ENCODE data around the gene TJP2. TPM values are rescaled to one million over a fixed set of nuclear protein-coding genes. Genes with fewer than 3 reads are reported as not detected.

The TJP2 gene
- total RNA-seq, 3 donors from 2014 or later: 81.1 to 172 (median 124) TPM

GRCh38 chr9:69206047-69206446, 32.0 kb downstream of the TJP2 start:
- Histone ChIP-seq H3K4me3 (no peak overlapping the region), H3K36me3 (ENCODE audit: low read depth) (no peaks in the 10 kb centered on the region), H3K9me3 (no peaks in the 10 kb centered on the region), H3K4me1 (ENCODE audit: low read depth) (no peaks in the 10 kb centered on the region)
- TF ChIP-seq CTCF (IDR thresholded peaks at IDR 0.05): no peak
- ATAC-seq (no peak), DNase-seq (no peak)
- intact Hi-C loops (cut with DNase I, micrococcal nuclease): no loop called here

- DNase-seq (no peak), ATAC-seq (peak; percentile 10)
- intact Hi-C loops (cut with DNase I, micrococcal nuclease): no loop called here
- no peaks in the 10 kb centered on the region for H3K4me1 ChIP-seq (ENCODE audit: low read depth)
- no peak for TF ChIP-seq CTCF (IDR thresholded peaks at IDR 0.05)
- no peak overlapping the region for H3K4me3 ChIP-seq
- H3K9me3 ChIP-seq: no peaks in the 10 kb centered on the region
- no peaks in the 10 kb centered on the region for H3K36me3 ChIP-seq (ENCODE audit: low read depth)
These were observed 33.4 kb downstream of the TJP2 start for GRCh38 chr9:69207503-69207902.

GRCh38 chr9:69211424-69212036, 37.5 kb downstream of the TJP2 start:
- H3K36me3 ChIP-seq (ENCODE audit: low read depth): no peaks in the 10 kb centered on the region
- no peak for DNase-seq
- no peak for TF ChIP-seq CTCF (IDR thresholded peaks at IDR 0.05)
- intact Hi-C loops (cut with DNase I, micrococcal nuclease): no loop called here
- H3K4me3 ChIP-seq: no peak overlapping the region
- H3K4me1 ChIP-seq (ENCODE audit: low read depth): no peaks in the 10 kb centered on the region
- no peaks in the 10 kb centered on the region for H3K9me3 ChIP-seq
- no peak for ATAC-seq

- H3K36me3 ChIP-seq (ENCODE audit: low read depth): no peaks in the 10 kb centered on the region
- no peaks in the 10 kb centered on the region for H3K9me3 ChIP-seq
- no peaks in the 10 kb centered on the region for H3K4me1 ChIP-seq (ENCODE audit: low read depth)
- intact Hi-C loops (cut with DNase I, micrococcal nuclease): no loop called here
- no peak for TF ChIP-seq CTCF (IDR thresholded peaks at IDR 0.05)
- no peak overlapping the region for H3K4me3 ChIP-seq
- ATAC-seq (no peak), DNase-seq (no peak)
These were observed 39.6 kb downstream of the TJP2 start for GRCh38 chr9:69213647-69214046.

GRCh38 chr9:69214939-69215338, 40.9 kb downstream of the TJP2 start:
- DNase-seq: no peak
- no peak overlapping the region for H3K4me3 ChIP-seq
- no peaks in the 10 kb centered on the region for H3K4me1 ChIP-seq (ENCODE audit: low read depth)
- no peak for ATAC-seq
- H3K36me3 ChIP-seq (ENCODE audit: low read depth): no peaks in the 10 kb centered on the region
- intact Hi-C loops (cut with DNase I, micrococcal nuclease): no loop called here
- no peak for TF ChIP-seq CTCF (IDR thresholded peaks at IDR 0.05)
- no peaks in the 10 kb centered on the region for H3K9me3 ChIP-seq
